Retina (tissue), 1 donor: ENCODE data around the gene MRPL23.

Source experiments
- DNase-seq: peaks from one replicate; pipeline ENCODE4 v3.0.0-alpha.2; 2016

Gene MRPL23

GRCh38 chr11:1946812-1947484, at the start of gene MRPL23:
Gene MRPL23, plus strand, starts transcription at chr11:1947332. Its CDS starts 31 bp downstream, at chr11:1947363.
- no peak for DNase-seq

- DNase-seq: no peak
Measured at GRCh38 chr11:1899090-1899489, 48.0 kb upstream of the MRPL23 start.

DNA sequence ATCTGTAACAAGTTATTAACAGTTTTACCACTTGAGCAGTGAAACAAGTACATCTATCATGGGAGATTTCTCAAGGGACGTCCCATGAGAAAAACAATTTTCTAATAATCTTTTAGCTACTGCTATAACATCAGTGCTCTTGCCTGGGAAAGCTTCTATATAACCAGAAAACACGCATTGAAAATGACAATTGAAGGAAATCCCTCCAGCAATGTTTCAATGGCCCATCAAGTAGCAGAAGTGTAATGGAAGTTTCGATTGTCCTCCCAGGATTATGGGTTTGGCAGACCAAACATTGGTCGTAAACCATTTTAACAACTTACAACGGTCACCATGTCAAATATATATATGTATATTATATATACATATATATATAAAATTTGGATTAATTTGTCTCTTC, 47.4 kb upstream of the MRPL23 start:
- DNase-seq: no peak

- no peak for DNase-seq
Measured at GRCh38 chr11:1906181-1906580, 41.0 kb upstream of the MRPL23 start.

- no peak for DNase-seq
Measured at GRCh38 chr11:1906611-1907423, 40.3 kb upstream of the MRPL23 start.

GRCh38 chr11:1908618-1909017, 38.5 kb upstream of the MRPL23 start:
- DNase-seq: no peak

DNA sequence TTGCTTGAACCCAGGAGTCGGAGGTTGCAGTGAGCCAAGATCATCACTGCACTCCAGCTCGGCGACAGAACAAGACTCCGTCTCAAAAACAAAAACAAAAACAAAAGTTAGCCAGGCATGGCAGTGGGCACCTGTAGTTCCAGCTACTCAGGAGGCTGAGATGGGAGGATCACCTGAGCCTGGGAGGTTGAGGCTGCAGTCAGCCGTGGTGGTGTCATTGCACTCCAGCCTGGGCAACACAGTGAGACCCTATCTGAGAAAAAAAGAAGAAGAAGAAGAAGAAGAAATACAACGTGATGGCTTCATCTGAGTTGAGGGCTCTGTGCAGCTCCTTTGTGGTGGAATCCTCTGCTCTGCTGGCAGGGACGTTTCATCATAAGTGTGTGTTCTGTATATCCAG, 37.6 kb upstream of the MRPL23 start:
- no peak for DNase-seq

- no peak for DNase-seq
Measured at GRCh38 chr11:1912289-1912878, 34.7 kb upstream of the MRPL23 start.

GRCh38 chr11:1913271-1914060, 33.7 kb upstream of the MRPL23 start:
- DNase-seq: no peak

GRCh38 chr11:1915795-1916131, 31.4 kb upstream of the MRPL23 start:
- DNase-seq: no peak

GRCh38 chr11:1916132-1916985, 30.8 kb upstream of the MRPL23 start:
- no peak for DNase-seq

DNA sequence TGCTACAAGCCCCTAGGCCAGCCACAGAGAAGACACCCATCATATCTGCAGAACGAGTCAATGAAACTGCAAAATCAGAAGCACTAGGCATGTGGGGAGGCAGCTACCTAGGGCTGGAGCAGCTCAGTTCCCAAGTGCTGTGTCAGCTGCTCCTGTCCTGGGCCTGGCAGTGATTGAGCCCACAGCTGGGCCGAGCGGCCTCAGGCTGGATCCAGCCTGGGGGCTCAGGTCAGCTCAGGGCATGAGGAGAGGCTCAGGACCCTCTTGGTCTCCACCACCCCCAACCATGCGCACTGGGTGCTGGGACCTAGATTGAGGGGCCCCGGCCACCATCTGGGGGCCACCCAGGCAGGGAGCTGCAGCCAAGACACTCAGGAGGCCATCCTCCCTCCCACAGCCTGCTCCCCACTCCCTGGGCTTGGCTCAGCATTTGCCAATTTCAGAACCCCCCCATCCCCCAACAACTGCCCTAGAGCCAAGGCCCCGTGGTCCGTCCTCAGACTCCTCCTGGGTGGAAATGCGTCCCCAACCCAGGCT, 30.1 kb upstream of the MRPL23 start:
- no peak for DNase-seq

GRCh38 chr11:1917523-1918435, 29.4 kb upstream of the MRPL23 start:
- DNase-seq: no peak

DNA sequence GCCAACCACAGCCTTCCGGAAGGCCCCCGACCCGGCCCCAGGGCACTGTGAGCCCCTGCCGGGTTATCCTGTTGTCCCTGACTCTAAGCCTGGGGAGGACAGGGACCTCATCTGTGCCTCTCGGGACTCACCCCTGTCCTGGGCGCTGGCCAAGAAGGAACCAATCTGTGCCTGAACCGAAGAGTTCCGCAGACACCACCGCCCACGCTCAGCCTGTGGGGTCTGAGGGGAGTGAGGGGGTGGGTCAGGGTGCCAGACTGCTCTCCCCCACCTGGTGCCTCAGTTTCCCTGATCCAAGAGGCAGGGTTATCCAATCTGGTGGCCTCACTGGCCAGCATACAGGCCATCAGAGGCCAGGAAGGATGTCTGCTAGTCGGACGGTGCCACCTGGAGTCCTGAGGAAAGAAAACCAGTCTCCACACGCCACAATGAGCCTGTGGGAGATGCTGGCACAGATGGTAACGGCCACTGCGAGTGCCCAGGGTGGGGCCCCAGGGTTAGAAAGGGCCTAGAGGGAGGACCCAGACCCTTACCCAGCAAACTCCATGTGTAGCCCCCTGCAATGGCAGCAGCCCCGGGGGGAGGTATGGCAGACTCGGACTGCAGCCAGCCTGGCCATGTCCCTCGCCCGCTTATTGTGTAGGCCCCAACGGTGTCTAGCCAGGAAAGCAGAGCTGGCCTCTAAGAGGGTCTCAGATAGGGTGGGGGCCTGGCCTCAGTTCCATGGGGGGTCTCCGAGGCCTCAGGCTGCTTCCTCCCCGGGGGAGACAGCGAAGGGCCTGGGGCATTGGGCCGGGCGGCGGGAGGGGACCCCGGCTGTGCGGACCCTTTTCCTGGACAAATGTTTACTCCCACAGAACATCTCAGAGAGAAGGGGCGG, 28.5 kb upstream of the MRPL23 start:
- DNase-seq: no peak

DNA sequence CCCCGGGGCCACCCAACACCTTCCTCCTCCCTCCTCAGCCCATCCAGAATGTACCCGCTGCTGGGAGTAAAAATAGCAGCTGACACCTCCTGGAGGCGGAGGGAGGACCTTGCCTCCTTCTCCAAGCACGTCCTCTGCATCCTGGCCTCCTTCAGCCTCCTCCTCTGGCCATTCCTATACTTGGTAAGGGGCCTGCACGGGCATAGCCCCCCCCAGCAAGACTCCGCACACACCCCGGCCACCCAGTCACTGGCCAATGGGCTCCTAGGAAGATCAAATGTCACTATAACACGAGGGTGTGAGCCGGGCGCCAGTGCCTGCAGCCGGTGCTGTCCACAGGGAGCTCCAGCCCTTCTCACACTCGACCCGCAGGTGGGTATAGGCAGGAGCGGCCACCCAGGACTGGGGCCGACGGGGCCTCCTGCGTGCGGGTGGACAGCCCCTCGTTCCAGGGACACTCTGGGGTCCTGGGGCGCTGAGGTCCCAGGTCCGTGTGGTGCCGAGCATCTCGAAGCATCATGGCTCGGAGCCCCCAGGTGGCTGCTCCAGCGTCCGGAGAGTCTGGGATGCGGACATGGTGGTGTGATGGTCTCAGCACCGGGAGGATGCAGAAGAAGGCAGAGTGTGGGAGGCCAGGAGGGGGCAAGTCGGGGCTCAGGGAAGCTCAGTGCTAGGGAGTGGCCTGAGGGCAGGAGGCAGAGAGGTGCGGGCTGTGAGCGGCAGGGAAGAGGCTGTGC, 27.6 kb upstream of the MRPL23 start, which contains the start of gene TNNT3:
Gene TNNT3 (plus strand): TSS at position 313 of the 737 bp plus-strand sequence. CDS start 3,172 bp downstream, outside the sequence.
- DNase-seq: no peak

DNA sequence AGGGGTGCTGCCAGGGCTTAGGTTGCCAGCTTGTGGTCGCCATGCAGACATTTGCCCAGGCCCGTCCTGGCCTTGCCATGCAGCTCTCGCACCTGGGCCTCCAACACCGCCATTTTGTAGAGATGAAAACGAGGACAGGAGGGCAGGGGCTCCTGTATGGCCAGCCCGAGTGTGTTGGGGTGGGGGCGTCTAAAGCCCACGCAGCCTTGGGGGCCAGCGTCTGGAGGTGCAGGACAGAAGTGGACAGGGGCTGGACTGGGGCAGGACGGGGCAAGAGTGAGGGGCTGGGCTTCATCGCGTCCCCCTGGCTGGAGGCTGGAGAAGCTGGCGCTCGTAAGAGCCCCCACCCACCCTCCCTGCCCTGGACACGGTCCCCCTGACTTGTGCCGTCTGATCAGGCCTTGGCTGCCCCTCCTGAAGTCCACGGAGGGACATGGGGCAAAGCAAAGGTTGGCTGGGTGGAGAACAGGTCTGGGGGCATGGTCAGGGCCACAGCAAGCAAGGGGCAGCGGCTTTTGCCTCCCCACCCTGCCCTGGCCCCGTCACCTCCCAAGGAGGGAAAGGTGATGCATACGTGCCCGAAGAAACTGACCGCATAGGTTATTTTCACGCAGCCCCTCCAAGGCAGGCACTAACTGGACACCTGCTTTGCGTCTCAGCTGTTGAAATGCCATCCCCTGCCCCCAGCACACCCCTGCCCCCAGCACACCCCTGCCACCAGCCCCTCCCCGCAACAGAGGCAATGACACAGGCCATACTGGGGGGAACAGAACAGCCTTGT, 26.8 kb upstream of the MRPL23 start:
- no peak for DNase-seq

DNA sequence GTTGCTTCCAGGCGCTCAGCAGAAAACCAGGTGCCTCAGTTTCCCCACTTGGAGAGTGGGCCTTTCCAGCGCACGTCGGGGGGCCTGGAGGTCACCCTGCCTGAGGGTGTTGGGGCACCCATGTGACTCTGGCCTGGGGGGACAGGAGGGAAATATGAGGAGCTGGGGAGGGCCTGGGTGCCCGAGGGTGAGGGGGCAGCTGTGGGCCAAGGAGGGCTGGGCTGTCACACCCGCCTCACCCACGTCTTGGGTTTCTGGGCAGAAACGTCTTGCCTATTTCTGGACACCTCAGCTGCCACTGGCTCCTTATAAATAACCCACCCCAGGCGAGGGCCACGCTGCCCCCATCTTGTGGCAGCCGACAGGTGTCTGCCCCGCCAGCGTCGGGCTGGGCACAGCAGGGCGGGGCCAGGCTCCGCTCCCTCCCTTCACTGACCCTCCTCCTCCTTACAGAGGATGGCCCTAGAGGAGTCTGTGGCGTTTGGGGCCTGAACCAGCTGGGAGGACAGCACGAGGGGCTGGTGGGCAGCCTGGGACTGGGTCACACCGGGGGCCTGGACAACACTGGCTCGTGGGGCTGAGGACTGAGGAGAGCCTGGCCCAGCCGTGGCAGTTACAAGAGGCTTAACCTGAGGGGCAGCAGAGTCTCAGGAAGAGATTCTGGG, 26.1 kb upstream of the MRPL23 start:
- DNase-seq: no peak
